PFSK-1 (cell line): Measurements from ENCODE around the gene SNX2.

Experiments
- FOXP2 ChIP-seq: optimal IDR thresholded peaks from 2 replicates; pipeline ENCODE3; 2011; ENCODE audit warnings: borderline replicate concordance, control low read depth, inconsistent platforms; ENCODE audit not compliant: insufficient read depth; ENCODE audit errors: extremely low read length, extremely low read depth
- POLR2AphosphoS5 ChIP-seq: IDR thresholded peaks from 2 replicates; pipeline ENCODE4 v1.6.1; 2012; ENCODE audit warnings: low read depth, mild to moderate bottlenecking, control low read depth, low read length, moderate library complexity
- REST ChIP-seq, 2 experiments: IDR thresholded peaks; 2 replicates each; pipeline versions ENCODE4 v1.6.1 to v1.8.0; 2011 to 2012; ENCODE audit warnings: low read depth in 2 of 2, low read length in 2 of 2, control low read depth in 1 of 2, inconsistent platforms in 1 of 2, mild to moderate bottlenecking in 1 of 2, moderate library complexity in 1 of 2; ENCODE audit not compliant: insufficient read depth in 1 of 2
- SIN3A ChIP-seq: IDR thresholded peaks from 2 replicates; pipeline ENCODE4 v1.6.1; 2012; ENCODE audit warnings: mild to moderate bottlenecking, low read length, moderate library complexity, borderline replicate concordance; ENCODE audit not compliant: insufficient read depth
- TAF1 ChIP-seq: IDR thresholded peaks from 2 replicates; pipeline ENCODE4 v1.6.1; 2012; ENCODE audit warnings: low read length, control low read depth, borderline replicate concordance; ENCODE audit not compliant: insufficient read depth

Gene SNX2

GRCh38 chr5:122835681-122836080 lies 60.8 kb downstream of the SNX2 start:
- TF ChIP-seq SIN3A: no peak
- TF ChIP-seq TAF1: no peak
- no peak for TF ChIP-seq REST (IDR thresholded peaks at IDR 0.05; ENCODE audit: insufficient read depth in 1 of 2, low read depth in 2 of 2, low read length in 2 of 2)
- no peak for TF ChIP-seq POLR2AphosphoS5
- no peak for TF ChIP-seq FOXP2

- TF ChIP-seq REST (IDR thresholded peaks at IDR 0.05; ENCODE audit: insufficient read depth in 1 of 2, low read depth in 2 of 2, low read length in 2 of 2) (no peak), SIN3A (no peak), FOXP2 (no peak), TAF1 (no peak), POLR2AphosphoS5 (no peak)
Observed at GRCh38 chr5:122836947-122837346, 62.1 kb downstream of the SNX2 start.

GRCh38 chr5:122839731-122840130 lies 64.9 kb downstream of the SNX2 start:
- TF ChIP-seq SIN3A: no peak
- no peak for TF ChIP-seq FOXP2
- no peak for TF ChIP-seq REST (IDR thresholded peaks at IDR 0.05; ENCODE audit: insufficient read depth in 1 of 2, low read depth in 2 of 2, low read length in 2 of 2)
- TF ChIP-seq TAF1: no peak
- no peak for TF ChIP-seq POLR2AphosphoS5

- TF ChIP-seq SIN3A: no peak
Observed at GRCh38 chr5:122842016-122842580, 67.2 kb downstream of the SNX2 start.

- TF ChIP-seq REST (IDR thresholded peaks at IDR 0.05; ENCODE audit: insufficient read depth in 1 of 2, low read depth in 2 of 2, low read length in 2 of 2) (no peak), SIN3A (no peak)
Observed at GRCh38 chr5:122844136-122844909, 69.4 kb downstream of the SNX2 start.
